ENCODE data around the gene MIS12. TPM values are rescaled to one million over a fixed set of nuclear protein-coding genes. Genes with fewer than 3 reads are reported as not detected.
A peak's percentile ranks its signal among the peaks of the same experiment; 100 is the strongest.

MIS12 gene
- total RNA-seq, 1 donor from 2014 or later = 33.9 TPM

- Mint-ChIP-seq H3K27ac (ENCODE audit: unreplicated experiment) (no peak overlapping the region), H3K4me1 (peaks cover 8% of the 10 kb centered on the region), H3K9me3 (no peaks in the 10 kb centered on the region), H3K27me3 (ENCODE audit: low read depth) (no peaks in the 10 kb centered on the region), H3K36me3 (ENCODE audit: low read depth) (peaks cover 4% of the 10 kb centered on the region), H3K4me3 (no peak overlapping the region)
- no peak for DNase-seq (ENCODE audit: low read depth, low spot score)
- TF ChIP-seq CTCF (conservative IDR thresholded peaks at IDR 0.05) = no peak
Measured at GRCh38 chr17:5444209-5444608, 42.2 kb upstream of the MIS12 start.

GRCh38 chr17:5446786-5447185, 39.6 kb upstream of the MIS12 start:
- Mint-ChIP-seq H3K9me3 (no peaks in the 10 kb centered on the region), H3K36me3 (ENCODE audit: low read depth) (peaks cover 4% of the 10 kb centered on the region), H3K4me1 (no peaks in the 10 kb centered on the region), H3K4me3 (no peak overlapping the region), H3K27ac (ENCODE audit: unreplicated experiment) (no peak overlapping the region), H3K27me3 (ENCODE audit: low read depth) (no peaks in the 10 kb centered on the region)
- no peak for TF ChIP-seq CTCF (conservative IDR thresholded peaks at IDR 0.05)
- no peak for DNase-seq (ENCODE audit: low read depth, low spot score)

GRCh38 chr17:5464717-5465507, 21.5 kb upstream of the MIS12 start:
- TF ChIP-seq CTCF (conservative IDR thresholded peaks at IDR 0.05) = no peak
- no peak for DNase-seq (ENCODE audit: low read depth, low spot score)
- peaks cover 32% of the 10 kb centered on the region for H3K4me1 Mint-ChIP-seq
- no peak overlapping the region for H3K27ac Mint-ChIP-seq (ENCODE audit: unreplicated experiment)
- H3K4me3 Mint-ChIP-seq = peak overlapping the region; percentile 28
- H3K27me3 Mint-ChIP-seq (ENCODE audit: low read depth) = no peaks in the 10 kb centered on the region
- no peaks in the 10 kb centered on the region for H3K9me3 Mint-ChIP-seq
- peaks cover 7% of the 10 kb centered on the region for H3K36me3 Mint-ChIP-seq (ENCODE audit: low read depth)

- no peaks in the 10 kb centered on the region for H3K27me3 Mint-ChIP-seq (ENCODE audit: low read depth)
- no peaks in the 10 kb centered on the region for H3K9me3 Mint-ChIP-seq
- no peak for TF ChIP-seq CTCF (conservative IDR thresholded peaks at IDR 0.05)
- peaks cover 4% of the 10 kb centered on the region for H3K36me3 Mint-ChIP-seq (ENCODE audit: low read depth)
- peak overlapping the region; percentile 89 for H3K4me3 Mint-ChIP-seq
- H3K4me1 Mint-ChIP-seq = peaks cover 32% of the 10 kb centered on the region
- no peak overlapping the region for H3K27ac Mint-ChIP-seq (ENCODE audit: unreplicated experiment)
- DNase-seq (ENCODE audit: low read depth, low spot score) = no peak
Measured at GRCh38 chr17:5466295-5466694, 20.1 kb upstream of the MIS12 start.

- Mint-ChIP-seq H3K4me1 (peaks cover 32% of the 10 kb centered on the region), H3K9me3 (no peaks in the 10 kb centered on the region), H3K27ac (ENCODE audit: unreplicated experiment) (no peak overlapping the region), H3K36me3 (ENCODE audit: low read depth) (peaks cover 1% of the 10 kb centered on the region), H3K27me3 (ENCODE audit: low read depth) (no peaks in the 10 kb centered on the region), H3K4me3 (peak overlapping the region; percentile 89)
- no peak for TF ChIP-seq CTCF (conservative IDR thresholded peaks at IDR 0.05)
- DNase-seq (ENCODE audit: low read depth, low spot score) = no peak
Measured at GRCh38 chr17:5467416-5467815, 18.9 kb upstream of the MIS12 start.

Measured in neural crest cell (in vitro differentiated cells).